ENCODE data around the gene KCNJ5. TPM values are rescaled to one million over a fixed set of nuclear protein-coding genes. Genes with fewer than 3 reads are reported as not detected.

The KCNJ5 gene
- total RNA-seq, 2 donors from 2014 or later, result 6.3 to 13.7 TPM

DNA sequence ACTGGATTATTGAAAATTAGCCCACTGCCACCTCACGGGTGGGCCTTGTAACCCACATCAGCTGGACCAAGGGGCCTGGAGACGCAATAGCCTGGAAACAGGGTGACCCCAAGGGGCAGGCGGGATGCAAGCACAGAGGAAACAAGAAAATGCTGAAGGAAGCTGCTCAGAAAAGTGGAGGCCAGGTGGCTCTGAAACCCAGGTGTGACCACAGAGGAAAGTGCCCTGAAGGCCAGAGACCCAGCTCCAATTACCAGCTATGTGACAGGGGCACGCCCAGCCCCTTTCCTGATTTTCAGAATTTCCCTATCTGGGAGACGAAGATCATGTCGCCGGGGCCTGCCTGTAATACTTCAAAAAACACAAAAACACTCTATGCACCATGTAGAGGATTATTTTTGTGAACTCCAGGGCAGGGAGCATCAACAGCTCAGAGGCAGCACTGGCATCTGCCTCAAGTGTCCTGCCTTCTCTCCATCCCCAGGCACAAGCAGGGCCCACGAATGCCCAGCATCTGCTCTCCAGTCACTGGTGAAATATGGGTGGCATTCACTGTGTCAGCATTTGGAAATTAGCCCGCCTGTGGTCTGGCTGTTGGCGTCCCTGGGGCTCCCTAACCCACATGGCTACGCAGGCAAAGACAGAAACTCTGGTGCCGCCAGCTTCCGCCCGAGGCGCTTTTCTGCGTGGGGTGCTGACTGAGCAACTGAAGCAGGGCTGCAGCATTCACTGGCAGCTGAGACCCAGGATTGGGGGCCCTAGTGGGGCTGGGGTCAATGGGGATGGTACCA is 30.4 kb upstream of the KCNJ5 start:
- Histone ChIP-seq H3K4me1 (peaks cover 33% of the 10 kb centered on the region), H3K27me3 (no peaks in the 10 kb centered on the region), H3K36me3 (replicated peaks in 1 of 2; ENCODE audit: insufficient read depth in 1 of 2, low read depth in 2 of 2) (no peaks in the 10 kb centered on the region), H3K27ac (no peak overlapping the region), H3K4me3 (no peak overlapping the region), H3K9me3 (no peaks in the 10 kb centered on the region)
- WGBS, 2 donors, result 82 to 85% methylated on average over 16 of the region's 16 CpGs
- TF ChIP-seq, protein P1, sequence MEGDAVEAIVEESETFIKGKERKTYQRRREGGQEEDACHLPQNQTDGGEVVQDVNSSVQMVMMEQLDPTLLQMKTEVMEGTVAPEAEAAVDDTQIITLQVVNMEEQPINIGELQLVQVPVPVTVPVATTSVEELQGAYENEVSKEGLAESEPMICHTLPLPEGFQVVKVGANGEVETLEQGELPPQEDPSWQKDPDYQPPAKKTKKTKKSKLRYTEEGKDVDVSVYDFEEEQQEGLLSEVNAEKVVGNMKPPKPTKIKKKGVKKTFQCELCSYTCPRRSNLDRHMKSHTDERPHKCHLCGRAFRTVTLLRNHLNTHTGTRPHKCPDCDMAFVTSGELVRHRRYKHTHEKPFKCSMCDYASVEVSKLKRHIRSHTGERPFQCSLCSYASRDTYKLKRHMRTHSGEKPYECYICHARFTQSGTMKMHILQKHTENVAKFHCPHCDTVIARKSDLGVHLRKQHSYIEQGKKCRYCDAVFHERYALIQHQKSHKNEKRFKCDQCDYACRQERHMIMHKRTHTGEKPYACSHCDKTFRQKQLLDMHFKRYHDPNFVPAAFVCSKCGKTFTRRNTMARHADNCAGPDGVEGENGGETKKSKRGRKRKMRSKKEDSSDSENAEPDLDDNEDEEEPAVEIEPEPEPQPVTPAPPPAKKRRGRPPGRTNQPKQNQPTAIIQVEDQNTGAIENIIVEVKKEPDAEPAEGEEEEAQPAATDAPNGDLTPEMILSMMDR (IDR thresholded peaks at IDR 0.05), result no peak
- no peak for TF ChIP-seq POLR2A (IDR thresholded peaks at IDR 0.05)
- intact Hi-C loops (cut with DNase I), result no loop called here
- ATAC-seq (no peak), DNase-seq (no peak)

DNA sequence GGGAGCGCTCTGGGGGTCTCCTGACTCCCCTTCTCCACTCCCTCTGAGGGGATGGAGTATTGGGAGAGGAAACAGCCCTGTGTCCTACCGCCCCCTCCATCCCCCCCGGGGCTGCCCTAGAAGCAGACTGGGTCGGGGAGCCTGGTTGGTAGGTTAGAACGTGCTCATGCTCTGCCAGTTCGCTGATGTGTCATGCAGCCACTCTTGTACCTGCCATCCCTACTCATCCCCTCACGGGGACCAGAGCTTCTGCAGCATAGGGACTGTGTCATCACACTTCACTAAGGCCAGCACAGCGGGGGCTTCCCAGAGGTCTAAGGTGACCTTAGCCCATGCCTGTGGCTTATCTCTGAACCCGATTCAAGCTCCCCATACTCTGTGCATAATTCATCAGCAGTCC is 28.8 kb upstream of the KCNJ5 start:
- Histone ChIP-seq H3K9me3 (no peaks in the 10 kb centered on the region), H3K4me3 (no peak overlapping the region), H3K36me3 (replicated peaks in 1 of 2; ENCODE audit: insufficient read depth in 1 of 2, low read depth in 2 of 2) (no peaks in the 10 kb centered on the region), H3K4me1 (peaks cover 21% of the 10 kb centered on the region), H3K27me3 (no peaks in the 10 kb centered on the region), H3K27ac (no peak overlapping the region)
- WGBS, 2 donors, result 90 to 91% methylated on average over 9 of the region's 9 CpGs
- TF ChIP-seq POLR2A (IDR thresholded peaks at IDR 0.05), result no peak
- TF ChIP-seq, protein P1 (IDR thresholded peaks at IDR 0.05), result no peak
- ATAC-seq (no peak), DNase-seq (no peak)
- intact Hi-C loops (cut with DNase I), result no loop called here

DNA sequence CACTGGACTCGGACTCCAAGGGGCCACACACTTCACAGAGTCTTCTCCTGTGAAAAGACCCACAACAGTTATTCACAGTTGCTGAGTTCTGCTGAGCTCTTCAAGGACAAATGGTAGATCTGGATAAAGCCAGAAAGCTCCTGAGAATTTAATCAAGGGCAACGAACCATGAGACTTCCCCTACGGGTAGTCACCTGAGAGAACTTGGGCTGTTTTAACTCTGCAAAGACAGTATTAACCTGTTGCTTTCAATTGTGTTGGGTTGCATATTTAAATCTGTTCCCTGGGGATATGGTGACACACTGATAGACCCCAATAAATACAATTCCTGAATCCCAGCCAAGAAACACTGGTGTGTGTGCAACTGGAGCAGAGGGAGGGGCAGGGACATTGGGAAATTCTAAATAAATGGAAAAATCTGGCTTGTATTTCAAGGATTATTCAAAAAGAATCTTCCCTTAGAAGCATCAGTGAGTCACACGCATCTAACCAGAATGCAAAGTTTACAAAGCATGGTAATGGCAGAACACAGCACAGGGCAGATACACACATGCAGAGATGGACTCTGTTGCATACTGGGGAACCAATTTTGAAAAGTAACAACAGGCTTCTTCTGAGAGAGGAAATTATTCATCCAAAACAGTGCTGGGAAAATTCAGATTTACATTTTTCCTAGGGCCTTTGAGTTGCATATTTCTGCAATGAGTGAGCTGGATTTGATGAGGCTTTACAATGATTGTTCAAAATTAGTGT is 28.1 kb upstream of the KCNJ5 start:
- no peak overlapping the region for H3K27ac ChIP-seq
- H3K9me3 ChIP-seq, result no peaks in the 10 kb centered on the region
- no peaks in the 10 kb centered on the region for H3K27me3 ChIP-seq
- intact Hi-C loops (cut with DNase I), result no loop called here
- H3K4me1 ChIP-seq, result peaks cover 21% of the 10 kb centered on the region
- no peak overlapping the region for H3K4me3 ChIP-seq
- TF ChIP-seq POLR2A (IDR thresholded peaks at IDR 0.05), result no peak
- TF ChIP-seq, protein P1 (IDR thresholded peaks at IDR 0.05), result no peak
- no peaks in the 10 kb centered on the region for H3K36me3 ChIP-seq (replicated peaks in 1 of 2; ENCODE audit: insufficient read depth in 1 of 2, low read depth in 2 of 2)
- WGBS, 2 donors, result 62 to 79% methylated on average over 4 of the region's 4 CpGs
- ATAC-seq (no peak), DNase-seq (no peak)

DNA sequence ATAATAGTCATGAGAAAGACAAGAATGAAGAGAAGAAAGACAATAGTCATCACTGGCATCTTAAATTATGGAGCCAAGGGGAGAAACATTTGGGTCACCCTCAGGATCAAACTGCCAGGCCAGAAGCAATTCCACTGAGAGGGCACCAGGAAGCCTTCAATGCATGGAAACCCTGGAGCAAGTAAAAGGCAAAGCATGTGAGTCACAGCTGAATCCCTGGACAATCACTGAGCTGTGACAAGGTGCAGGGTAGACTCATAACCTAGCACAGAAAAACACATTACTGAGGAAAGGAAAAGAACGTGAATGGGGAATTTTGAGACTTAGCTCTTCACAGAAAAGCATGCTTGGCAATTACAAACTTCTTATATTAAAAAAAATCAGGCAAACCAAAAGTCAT is 25.7 kb upstream of the KCNJ5 start:
- no peaks in the 10 kb centered on the region for H3K36me3 ChIP-seq (replicated peaks in 1 of 2; ENCODE audit: insufficient read depth in 1 of 2, low read depth in 2 of 2)
- H3K4me3 ChIP-seq, result no peak overlapping the region
- DNase-seq (no peak), ATAC-seq (no peak)
- no peaks in the 10 kb centered on the region for H3K27me3 ChIP-seq
- no peak overlapping the region for H3K27ac ChIP-seq
- 77 to 96% methylated on average over 1 of the region's 1 CpG for WGBS, 2 donors
- H3K9me3 ChIP-seq, result no peaks in the 10 kb centered on the region
- TF ChIP-seq POLR2A (IDR thresholded peaks at IDR 0.05), result no peak
- TF ChIP-seq, protein P1 (IDR thresholded peaks at IDR 0.05), result no peak
- H3K4me1 ChIP-seq, result peaks cover 7% of the 10 kb centered on the region
- intact Hi-C loops (cut with DNase I), result no loop called here
